OCI-LY3 (cell line): ENCODE data around the gene BCL11B.

Source experiments
- H2AFZ ChIP-seq: fragments of 200-600, 300-600 bp; shearing (Covaris generic); 2 replicates; pipeline ENCODE4 v1.6.0; 2014; ENCODE audit warnings: antibody characterized with exemption, low read depth, low read length
- H3K27ac ChIP-seq: fragments of 200-600, 300-600 bp; sonication (generic); 2 replicates; pipeline ENCODE4 v1.5.1; 2014; ENCODE audit warnings: mild to moderate bottlenecking, low read length, moderate library complexity, mixed read lengths
- H3K27me3 ChIP-seq: fragments of 200-600, 300-600 bp; sonication (generic); 2 replicates; pipeline ENCODE4 v1.6.1; 2014; ENCODE audit warnings: low read depth, low read length, mixed read lengths
- H3K36me3 ChIP-seq: fragments of 200-600, 300-600 bp; sonication (generic); replicated peaks from 2 replicates; pipeline ENCODE3; 2014; ENCODE audit warnings: low read depth, low read length, mixed read lengths
- H3K4me1 ChIP-seq: fragments of 300-600, 200-600 bp; sonication (generic); 2 replicates; pipeline ENCODE4 v1.6.1; 2014; ENCODE audit warnings: low read length, mixed read lengths
- H3K4me2 ChIP-seq: fragments of 200-600, 300-600 bp; sonication (generic); 2 replicates; pipeline ENCODE4 v1.6.1; 2014; ENCODE audit warnings: low read length, mixed read lengths
- H3K4me3 ChIP-seq: fragments of 300-600, 200-600 bp; sonication (generic); 2 replicates; pipeline ENCODE4 v1.5.1; 2014; ENCODE audit warnings: antibody characterized with exemption, mild to moderate bottlenecking, low read length, moderate library complexity
- H3K79me2 ChIP-seq: fragments of 300-600, 200-600 bp; shearing (Covaris generic); 2 replicates; pipeline ENCODE4 v1.6.1; 2014; ENCODE audit warnings: mild to moderate bottlenecking, low read length, mixed read lengths
- H3K9ac ChIP-seq: fragments of 300-600, 200-600 bp; shearing (Covaris generic); 2 replicates; pipeline ENCODE4 v1.6.0; 2014; ENCODE audit warnings: mild to moderate bottlenecking, low read length, moderate library complexity
- H3K9me3 ChIP-seq: fragments of 200-600, 300-600 bp; shearing (Covaris generic); 2 replicates; pipeline ENCODE4 v1.6.1; 2014; ENCODE audit warnings: low read length, mixed read lengths; ENCODE audit not compliant: insufficient read depth
- H4K20me1 ChIP-seq: fragments of 200-600, 300-600 bp; sonication (generic); 2 replicates; pipeline ENCODE4 v1.6.1; 2016; ENCODE audit warnings: low read length, mixed read lengths; ENCODE audit not compliant: insufficient read depth
- CTCF ChIP-seq: fragments of 200-600, 300-600 bp; sonication (generic); IDR thresholded peaks from 2 replicates; pipeline ENCODE4 v1.5.1; 2014; ENCODE audit warnings: antibody characterized with exemption, low read length, low read depth
- EZH2phosphoT487 ChIP-seq: fragments of 200-600 bp; shearing (Covaris generic); IDR thresholded peaks from 2 replicates; pipeline ENCODE4 v1.6.1; 2018; ENCODE audit warnings: antibody characterized with exemption, mixed run types, low read depth

The BCL11B gene

GRCh38 chr14:99276482-99276881 is 4.5 kb upstream of the BCL11B start:
- Histone ChIP-seq H3K4me2 (peak overlapping the region; percentile 67), H3K36me3 (no peaks in the 10 kb centered on the region), H3K4me3 (peak overlapping the region; percentile 52; the same call in 1 of the 2 replicates), H3K27ac (no peak overlapping the region), H4K20me1 (no peaks in the 10 kb centered on the region), H3K9me3 (no peaks in the 10 kb centered on the region), H3K27me3 (peaks cover 35% of the 10 kb centered on the region), H3K79me2 (no peaks in the 10 kb centered on the region), H2AFZ (no peak overlapping the region), H3K4me1 (peaks cover 17% of the 10 kb centered on the region), H3K9ac (no peak overlapping the region)
- no peak for TF ChIP-seq EZH2phosphoT487

DNA sequence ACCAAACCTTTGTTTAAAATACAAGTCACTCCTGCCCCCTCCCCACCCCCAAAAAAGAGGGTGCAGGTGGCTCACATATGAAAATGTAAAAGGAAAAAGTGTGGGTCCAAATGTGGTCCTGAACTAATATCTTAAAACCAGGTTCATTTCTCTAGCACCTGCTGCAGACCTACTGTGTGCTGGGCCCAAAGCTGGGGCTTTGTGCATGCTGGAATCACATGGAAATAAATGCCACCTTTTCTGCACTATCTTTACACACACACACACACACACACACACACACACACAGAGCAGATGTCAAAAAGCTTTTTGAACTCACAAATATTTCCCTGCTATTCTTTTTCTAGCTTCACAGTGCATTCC is 3.2 kb upstream of the BCL11B start:
- no peaks in the 10 kb centered on the region for H4K20me1 ChIP-seq
- H3K9ac ChIP-seq = no peak overlapping the region
- H3K4me2 ChIP-seq = no peak overlapping the region
- H3K79me2 ChIP-seq = no peaks in the 10 kb centered on the region
- TF ChIP-seq CTCF (no peak), EZH2phosphoT487 (no peak)
- H3K4me1 ChIP-seq = peaks cover 17% of the 10 kb centered on the region
- H3K36me3 ChIP-seq = no peaks in the 10 kb centered on the region
- peaks cover 34% of the 10 kb centered on the region for H3K27me3 ChIP-seq
- no peak overlapping the region for H2AFZ ChIP-seq
- H3K9me3 ChIP-seq = no peaks in the 10 kb centered on the region
- H3K4me3 ChIP-seq = no peak overlapping the region
- no peak overlapping the region for H3K27ac ChIP-seq

DNA sequence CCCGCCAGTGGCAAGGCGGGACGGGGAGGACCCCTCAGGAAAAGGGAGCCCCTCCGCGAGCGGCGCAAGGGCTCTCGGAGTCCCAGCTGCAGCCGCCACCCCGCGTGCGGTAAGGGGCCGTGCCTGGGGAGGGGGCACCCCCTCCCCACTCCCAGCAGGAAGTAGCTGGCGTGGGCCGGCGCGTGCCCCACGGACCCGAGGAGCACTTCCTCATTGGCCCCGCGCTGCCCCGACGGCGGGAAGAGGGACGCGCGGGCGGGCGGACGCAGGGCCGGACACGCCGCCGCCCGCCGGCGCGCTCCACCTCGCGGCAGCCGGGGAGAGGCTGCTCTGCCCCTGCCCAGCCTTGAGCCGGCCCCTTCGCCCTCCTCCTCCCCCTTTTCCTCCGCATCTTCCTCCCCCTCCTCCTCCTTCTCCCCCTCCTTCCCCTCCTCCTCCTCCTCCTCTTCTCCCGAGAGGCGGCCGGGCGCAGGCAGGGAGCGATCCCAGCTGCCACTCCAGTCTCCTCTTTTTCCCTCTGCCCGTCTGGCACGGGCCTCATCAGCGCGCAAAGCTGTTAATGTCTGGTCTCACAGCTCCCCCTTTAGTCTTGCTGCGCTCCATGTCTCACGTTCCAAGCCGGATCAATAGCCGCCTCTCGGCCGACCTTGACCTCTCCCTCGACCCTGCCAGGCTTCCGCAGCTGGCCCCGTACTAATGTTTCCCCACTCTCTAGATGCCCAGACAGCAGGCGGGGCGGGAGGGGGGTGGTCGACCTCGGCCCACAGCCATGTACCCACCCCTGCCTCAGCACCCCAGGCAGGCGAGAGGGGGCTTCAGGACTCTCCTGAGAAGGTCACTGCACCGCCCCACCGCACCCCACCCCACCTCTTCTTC is 2.6 kb upstream of the BCL11B start:
- Histone ChIP-seq H3K9me3 (no peaks in the 10 kb centered on the region), H3K4me3 (no peak overlapping the region), H3K4me1 (peaks cover 17% of the 10 kb centered on the region), H3K9ac (no peak overlapping the region), H3K27ac (no peak overlapping the region), H3K79me2 (no peaks in the 10 kb centered on the region), H2AFZ (no peak overlapping the region), H3K36me3 (no peaks in the 10 kb centered on the region), H3K27me3 (peaks cover 31% of the 10 kb centered on the region), H3K4me2 (no peak overlapping the region), H4K20me1 (no peaks in the 10 kb centered on the region)
- TF ChIP-seq EZH2phosphoT487 (no peak), CTCF (no peak)

DNA sequence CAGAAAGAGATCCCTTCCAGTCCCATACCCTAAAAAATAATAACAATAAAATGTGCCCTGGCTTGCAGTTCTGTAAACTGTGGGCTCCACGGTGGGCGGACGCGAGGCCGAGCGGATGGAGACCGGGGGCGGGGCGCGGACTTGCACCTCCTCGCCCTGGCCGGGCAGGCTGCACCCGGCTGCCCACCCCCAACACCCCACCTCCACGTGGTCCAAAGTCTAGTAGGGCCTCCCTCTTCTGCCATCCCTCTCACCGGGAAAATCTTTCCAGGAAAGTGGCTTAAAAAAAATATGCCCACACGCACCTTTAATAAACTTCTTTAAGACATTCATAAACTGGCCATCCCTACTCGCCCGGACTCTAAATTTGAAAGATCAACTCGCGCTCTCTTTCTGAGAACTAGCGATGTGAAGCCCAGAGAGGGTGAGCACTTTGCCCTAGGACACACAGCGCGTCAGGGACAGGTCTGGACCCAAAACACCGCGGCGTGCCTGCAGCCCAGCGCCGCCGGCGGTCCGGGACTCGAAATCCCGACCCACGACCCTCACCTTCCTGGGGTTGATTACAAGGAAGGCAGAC is 1.9 kb upstream of the BCL11B start:
- Histone ChIP-seq H3K4me1 (peaks cover 17% of the 10 kb centered on the region), H3K9me3 (no peaks in the 10 kb centered on the region), H4K20me1 (no peaks in the 10 kb centered on the region), H3K79me2 (no peaks in the 10 kb centered on the region), H3K4me3 (no peak overlapping the region), H3K9ac (no peak overlapping the region), H3K27me3 (peaks cover 28% of the 10 kb centered on the region), H2AFZ (no peak overlapping the region), H3K4me2 (no peak overlapping the region), H3K27ac (no peak overlapping the region), H3K36me3 (no peaks in the 10 kb centered on the region)
- TF ChIP-seq EZH2phosphoT487 = no peak
- TF ChIP-seq CTCF = no peak
